ENCODE measurements around the gene LCMT1.
"Not testable (repeated sequence)": the region's sequence is repeated elsewhere in the genome, so short reads cannot be mapped to it uniquely, and the experiment has no call there.

The LCMT1 gene

DNA sequence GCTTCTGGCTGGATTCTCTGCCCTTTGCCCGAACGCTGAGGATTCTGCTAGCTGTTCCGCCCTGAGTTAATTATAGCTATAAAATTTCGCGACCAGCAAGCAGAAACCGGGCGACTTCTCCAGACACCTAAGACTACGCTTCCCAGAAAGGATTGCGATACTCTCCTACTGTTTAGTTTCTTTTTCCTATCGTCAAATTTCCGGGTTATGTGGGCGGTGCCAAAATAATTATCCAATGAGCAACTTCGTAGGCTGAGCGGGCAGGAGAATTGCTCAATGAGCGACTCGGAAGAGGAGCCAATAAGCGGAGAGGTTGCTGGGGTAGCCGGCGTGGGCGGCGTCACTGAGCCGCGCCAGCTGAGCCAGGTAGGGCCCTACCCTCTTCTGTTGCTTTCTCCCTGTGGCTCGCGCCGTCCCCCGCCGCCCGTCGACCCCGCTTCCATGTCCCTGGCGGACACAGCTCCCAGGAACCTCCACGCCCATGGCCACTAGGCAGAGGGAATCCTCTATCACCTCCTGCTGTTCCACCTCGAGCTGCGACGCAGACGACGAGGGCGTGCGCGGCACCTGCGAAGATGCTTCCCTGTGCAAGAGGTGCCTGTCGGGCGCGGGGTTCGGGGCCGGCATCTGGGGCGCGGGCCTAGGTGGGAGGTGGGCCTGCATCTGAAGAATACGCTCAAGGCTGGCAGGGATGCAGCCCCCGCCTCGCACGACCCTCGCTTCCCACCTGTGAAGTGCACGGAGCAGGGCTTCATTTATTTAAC is at the start of gene LCMT1:
Gene LCMT1, plus strand, starts transcription at position 340 of the 764 bp plus-strand sequence. Its CDS starts 142 bp downstream, at position 482.
- DNase-seq (ENCODE audit: low spot score) = peak; percentile 95

DNA sequence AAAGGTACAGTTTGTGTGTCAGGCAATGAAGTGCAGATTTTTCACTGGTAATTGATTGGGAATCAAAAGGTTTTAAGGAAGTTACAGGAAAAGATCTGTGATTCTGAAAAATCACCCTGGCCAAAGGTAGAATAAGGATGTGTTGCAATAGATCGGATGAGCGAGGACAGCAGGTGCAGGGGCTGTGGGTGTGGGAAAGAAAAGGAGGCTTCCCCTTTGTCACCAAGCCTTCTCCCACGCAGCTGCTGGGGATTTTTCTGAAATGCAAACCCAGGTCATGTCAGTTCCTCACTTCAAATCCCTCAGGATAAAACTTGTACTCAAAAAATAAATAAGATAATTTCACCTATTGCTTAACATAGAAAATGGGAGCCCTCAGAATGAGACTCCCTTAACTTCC is 48.4 kb upstream of the LCMT1 start:
- DNase-seq (ENCODE audit: low spot score) = no peak

DNA sequence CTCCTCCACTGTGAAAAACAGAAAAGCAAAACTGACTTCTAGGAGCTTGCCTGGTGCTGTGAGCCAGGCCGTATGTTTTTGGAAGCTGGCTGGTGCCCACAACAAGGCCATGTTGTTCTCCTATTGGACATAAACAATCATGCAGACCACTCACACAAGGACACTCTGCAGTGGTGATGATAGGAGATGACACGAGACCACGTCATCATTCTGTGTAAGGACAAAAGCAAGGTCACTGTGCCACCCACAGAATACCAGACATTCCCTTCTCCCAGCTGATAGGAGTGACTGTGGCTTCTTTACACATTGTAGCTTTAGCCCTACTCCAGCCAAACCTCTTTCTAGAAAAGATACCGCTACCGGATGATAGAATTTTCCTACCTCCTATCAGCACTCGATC is 47.7 kb upstream of the LCMT1 start:
- peak; percentile 43 for DNase-seq (ENCODE audit: low spot score)

DNA sequence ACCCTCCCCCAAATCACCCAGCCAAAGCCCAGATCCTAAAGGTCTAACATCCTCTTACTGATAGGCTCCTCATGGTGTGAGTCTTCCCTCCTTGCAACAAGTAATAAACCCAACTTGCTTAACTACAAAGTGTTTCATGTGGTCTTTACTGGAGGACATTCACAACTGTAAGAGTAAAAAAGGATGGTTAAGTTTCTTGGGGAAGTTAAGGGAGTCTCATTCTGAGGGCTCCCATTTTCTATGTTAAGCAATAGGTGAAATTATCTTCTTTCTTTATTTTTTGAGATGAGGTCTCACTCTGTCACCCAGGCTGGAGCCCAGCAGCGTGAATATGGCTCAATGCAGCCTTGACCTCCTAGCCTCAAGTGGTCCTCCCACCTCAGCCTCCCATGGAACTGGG is 47.3 kb upstream of the LCMT1 start:
- DNase-seq (ENCODE audit: low spot score) = not testable (repeated sequence)

DNA sequence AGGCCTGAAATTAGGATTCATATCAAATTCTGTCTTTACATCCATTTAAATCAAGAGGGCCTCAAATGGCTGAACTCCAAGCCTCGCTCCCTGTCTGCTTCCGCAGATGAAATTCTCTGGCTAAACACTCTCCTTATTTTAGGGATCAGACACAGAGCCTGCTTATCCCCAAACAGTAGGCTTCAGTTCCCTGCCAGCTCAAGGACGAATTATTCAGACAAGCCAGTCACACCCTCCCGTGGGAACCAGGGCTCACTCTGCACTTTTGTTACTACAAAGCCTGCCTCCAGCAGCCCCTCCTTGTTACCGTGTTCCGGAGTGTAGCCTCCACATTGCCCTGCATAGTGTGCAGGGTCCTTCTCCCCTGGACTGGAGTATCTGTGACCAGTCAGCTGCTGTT is 46.6 kb upstream of the LCMT1 start:
- DNase-seq (ENCODE audit: low spot score) = no peak

DNA sequence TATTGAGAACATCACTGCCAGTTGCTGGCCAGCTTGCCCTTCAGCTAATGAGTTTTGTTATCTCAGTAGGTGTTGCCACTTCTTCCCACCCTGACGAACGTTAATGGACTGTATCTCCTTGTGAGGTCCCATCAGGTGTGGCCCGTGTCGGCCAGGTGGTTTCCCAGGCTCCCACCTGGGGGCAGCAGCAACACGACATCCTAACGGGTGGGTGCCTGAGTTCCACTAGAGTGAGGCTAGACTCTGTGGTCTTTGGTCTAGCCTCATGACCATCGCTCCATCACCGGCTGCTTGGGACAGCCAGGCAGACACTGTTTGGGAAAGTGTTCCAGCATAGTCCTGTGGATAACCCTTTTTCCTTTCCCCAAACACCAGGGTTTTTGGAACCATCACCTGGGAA is 45.6 kb upstream of the LCMT1 start:
- DNase-seq (ENCODE audit: low spot score) = no peak

DNA sequence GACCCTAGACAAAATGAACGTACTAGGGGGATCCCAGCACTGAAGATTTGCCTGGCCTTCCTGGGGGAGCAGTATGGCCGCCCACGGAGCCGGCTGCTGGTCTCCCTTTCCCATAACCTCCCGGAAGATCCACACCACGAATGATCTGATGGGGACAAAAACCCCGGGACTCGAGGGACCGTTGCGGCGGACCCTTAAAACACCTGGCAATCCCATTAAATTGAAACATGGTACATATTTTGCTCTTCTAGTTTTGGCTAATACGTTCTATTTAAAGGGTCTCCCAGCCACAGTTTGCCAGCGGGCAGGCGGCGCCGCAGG is 45.2 kb upstream of the LCMT1 start:
- DNase-seq (ENCODE audit: low spot score) = no peak

DNA sequence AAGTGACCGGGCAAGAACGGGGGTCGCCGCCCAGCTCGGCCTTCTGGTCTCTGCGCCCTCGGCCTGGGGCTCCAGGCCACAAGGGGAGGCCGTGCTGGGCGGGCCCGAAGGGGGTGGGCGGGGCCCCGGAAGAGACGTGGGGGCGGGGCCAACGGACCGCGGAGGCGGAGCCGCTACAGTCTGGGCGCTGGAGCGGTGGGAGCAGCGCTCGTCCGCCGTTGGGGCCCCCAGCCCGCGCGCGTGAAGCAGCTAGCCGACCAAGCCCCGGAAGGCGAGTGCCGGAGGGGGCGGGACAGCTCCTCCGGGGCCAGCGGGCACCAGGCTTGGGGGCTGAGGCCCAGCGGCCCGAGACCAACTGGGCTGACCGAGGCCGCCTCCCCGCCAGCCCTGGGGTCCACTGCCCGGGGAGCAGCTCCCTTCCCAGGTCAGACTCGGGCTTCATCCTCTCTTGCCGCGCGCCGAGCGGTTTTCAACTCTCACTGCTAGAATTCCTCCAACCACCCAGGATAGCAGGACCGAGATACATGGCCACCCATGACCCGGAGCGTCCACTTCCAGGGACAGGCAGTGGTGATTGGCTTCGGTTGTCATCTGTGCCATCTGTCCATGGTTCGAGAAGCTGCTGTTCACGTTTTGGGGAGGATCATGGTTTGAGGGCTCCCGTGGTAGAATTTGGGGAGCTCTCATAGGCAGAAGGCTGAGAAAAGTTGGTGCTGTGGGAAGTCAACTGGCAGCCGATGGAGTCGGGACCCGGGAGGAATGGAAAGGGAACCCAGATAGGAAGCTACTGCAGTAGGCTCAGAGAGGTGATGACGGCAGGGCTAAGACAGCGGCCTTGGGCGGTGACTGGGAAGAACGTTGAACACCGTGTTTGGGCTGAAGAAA is 44.6 kb upstream of the LCMT1 start:
- DNase-seq (ENCODE audit: low spot score) = peak; percentile 97

DNA sequence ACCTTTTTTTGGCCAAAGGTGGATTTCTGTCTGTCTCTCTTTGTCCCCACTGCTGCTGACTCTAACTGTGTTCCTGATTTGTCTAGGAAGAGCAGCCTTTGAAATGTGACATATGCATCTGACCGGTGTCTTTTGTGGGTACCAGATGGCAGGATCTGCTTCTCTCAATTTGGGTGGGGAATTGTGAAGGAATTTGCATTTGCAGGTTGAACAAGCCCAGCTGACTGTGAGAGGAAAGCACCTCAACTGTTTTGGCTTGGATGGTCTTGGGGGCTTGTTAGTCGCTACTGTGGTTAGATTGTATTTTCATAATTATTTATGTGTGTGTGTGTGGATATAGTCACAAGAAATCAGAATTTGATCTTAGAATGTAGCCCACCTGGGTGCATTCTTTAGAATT is 37.7 kb upstream of the LCMT1 start:
- no peak for DNase-seq (ENCODE audit: low spot score)

DNA sequence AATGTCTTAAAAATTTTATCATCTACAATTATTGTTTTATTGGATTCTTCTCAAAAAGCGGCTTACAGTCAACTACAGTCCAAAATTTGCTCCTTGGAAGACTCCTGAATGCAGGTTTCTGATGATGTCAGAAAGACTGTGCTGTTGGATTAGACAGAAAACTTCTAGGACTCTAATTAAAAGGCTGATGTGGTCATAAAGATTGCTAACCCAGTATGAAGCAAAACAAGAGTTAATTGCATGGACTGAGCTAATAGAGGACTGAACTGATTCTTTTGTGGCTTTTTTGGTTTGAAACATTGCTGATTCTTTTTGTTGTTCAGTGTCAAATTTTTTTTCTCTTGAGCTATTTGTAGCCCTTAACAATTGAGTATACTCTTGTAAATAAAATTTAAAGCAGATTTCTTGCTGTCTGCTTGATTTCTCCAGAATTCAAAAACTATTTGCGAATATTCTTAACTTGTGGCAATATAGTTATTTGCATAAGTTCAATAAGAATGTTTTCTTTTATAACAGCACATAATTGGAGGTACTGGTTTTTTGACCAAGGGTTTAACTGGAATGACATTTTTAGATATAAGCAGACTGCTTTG is 33.1 kb upstream of the LCMT1 start:
- no peak for DNase-seq (ENCODE audit: low spot score)

DNA sequence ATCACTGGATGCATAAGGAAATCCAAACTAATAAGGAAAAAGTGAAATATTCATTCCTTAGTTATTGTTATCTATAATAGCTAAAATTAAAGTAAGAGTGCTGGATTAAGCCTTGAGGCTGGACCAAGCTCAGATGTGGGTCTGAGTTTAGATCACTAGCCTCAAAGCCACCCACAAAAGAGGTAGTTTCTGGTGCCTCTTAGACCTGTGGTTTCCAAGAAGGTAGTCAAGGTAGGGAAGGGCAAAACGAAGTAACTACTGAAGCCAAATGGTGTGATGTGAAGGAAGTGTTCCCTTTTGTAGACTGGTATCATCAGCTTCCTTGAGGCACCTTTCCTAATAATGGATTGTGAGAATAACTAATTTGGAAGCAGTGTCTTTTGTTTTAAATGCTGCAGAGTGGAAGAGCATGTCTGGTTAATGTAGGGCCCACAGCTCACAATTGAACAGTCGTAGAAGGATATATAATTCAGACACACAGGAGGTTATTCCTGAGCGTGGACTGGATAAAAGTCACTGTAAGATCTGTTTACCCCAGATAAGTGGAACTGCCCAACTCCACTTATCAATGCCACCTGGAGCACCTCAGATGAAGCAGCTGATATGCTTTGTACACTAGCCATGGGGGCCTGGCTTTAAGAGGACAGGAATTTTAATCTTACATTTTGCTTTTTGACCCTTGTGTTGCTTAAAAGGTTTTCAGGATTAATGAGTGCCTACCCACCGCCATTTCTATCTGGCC is 31.7 kb upstream of the LCMT1 start:
- DNase-seq (ENCODE audit: low spot score) = no peak

DNA sequence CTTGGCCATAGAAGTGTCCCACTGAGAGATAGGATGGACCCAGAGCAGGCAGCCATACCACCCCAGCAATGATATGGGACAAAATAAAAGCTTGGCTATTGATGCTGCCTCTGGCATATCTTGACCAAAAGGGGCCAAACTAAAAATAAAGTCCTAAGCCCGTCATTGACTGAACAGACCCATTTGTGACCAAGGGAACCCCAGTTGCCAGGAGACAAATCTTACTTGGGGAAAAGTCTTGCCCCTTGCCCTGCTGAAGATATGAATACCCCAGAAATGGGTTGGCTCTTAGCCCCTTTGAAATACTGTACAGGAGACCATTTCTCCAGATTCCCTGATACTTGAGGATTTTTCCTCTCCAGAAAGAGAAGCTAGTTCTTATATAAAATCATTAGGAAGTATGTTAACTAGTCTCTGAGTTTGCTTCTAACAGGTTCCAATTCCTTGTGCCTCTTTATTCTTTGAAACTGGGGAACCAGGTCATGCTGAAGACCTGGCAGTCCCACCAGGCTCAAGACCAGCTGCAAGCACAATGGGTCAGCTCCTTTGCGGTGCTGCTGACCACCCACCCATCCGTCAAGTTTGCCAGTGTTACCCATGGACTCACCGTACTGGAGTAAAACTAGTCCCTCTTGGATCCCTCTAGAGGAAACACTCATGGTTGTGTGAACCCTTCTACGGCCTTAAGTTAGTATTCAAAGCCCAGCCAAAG is 31.0 kb upstream of the LCMT1 start:
- DNase-seq (ENCODE audit: low spot score) = no peak

DNA sequence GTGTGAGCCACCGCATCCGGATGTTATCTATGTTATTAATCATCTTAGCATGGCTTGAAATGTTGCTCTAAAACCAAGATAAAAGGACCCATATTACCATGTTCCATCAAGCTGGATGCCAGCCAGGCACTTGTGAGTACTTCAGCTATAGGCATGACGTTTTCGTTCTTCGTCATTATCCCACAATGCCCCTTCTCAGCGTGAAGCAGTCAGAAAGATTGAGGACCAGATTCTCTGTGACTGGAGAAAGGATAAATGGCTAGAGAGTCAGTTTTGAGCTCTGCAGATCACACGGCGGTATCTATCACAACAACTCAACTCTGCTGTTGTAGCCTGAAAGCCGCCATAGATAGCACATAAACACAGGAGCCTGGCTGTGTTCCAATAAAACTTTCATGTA is 29.8 kb upstream of the LCMT1 start:
- DNase-seq (ENCODE audit: low spot score) = no peak

DNA sequence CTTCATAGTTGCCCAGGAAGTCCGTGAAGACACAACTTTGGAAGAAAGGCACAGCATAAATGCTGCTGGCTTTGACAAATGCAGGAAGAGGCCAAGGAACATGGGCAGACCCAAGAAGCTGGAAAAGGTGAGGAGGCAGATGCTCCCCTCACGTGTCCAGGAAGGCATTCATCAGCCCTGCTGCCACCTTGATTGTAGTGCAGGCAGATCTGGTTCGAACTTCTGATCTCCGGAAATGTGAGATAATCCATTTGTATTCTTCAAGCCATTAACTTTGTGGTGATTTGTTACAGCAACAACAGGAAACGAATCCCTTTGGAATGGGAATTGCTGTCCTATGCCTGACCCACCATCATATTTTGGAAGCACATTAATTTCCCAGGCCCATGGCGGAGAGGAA is 28.5 kb upstream of the LCMT1 start:
- DNase-seq (ENCODE audit: low spot score) = no peak

DNA sequence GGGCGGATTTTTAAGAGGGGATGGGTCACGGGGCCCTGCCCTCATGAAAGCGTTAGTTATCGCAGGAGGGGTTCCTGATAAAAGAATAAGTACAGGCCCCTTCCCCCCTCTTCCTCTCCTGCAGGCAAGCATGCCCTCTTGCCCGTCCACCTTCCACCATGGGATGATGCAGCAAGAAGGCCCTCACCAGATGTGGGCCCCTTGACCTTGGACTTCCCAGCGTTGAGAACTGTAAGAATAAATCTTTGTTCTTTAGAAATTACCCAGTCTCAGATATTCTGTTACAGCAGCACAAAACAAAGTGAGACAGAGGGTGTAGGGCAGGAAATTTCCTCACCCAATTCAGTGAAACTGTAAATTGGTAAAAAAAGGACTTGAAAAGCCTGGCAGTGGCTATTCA is 27.8 kb upstream of the LCMT1 start:
- DNase-seq (ENCODE audit: low spot score) = no peak

DNA sequence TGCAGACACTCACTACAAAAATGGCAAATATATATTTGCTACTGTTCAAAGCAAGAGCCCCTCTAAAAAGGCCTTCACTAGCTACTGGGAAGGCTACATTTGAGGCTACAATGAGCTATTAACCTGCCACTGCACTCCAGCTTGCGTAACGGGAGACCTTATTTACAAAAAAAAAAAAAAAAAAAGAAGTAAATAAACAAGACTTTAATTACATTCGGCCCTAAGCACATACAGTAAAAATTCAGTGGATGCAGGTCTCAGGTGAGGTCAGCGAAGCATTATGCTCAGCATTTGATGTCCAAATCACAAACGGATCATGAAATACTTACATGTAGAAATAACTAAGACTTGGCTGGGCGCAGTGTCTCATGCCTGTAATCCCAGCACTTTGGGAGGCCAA is 26.7 kb upstream of the LCMT1 start:
- DNase-seq (ENCODE audit: low spot score) = no peak

DNA sequence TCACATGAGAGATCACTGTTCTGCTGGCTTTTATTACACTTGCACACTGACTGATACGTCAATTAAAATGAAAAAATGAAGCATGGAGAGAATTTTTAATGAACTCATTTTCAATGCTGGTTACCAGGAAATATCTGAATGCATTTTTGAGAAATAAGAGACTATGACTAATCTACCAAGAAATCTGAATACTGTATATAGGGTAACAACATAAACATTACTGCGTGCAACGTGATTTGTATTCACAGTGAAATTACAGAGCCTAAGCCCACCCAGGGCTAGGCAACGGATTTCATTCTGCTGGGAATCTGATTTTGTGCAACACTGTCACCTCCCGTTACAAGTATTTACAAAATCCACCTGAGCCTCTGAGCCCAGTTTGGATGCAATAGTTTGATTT is 23.8 kb upstream of the LCMT1 start:
- DNase-seq (ENCODE audit: low spot score) = no peak

DNA sequence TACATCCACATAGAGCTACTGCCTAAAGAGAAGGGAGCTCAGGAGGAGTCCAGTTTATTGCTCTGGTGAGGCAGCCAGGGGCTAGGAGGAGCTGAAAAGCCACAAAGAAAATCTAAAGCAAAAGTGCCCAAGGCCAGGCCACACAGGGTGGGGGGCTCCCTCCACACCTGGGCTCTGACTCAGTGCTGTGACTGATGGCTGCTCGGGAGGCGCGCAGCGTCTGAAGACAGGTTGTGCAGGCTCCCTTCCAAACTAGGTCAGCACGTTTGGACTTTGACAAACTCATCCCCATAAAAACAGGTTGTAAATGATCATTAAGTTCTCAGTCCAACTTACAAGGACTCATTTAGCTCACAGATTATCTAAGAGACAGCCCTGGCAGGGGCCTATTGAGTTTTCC is 22.2 kb upstream of the LCMT1 start:
- no peak for DNase-seq (ENCODE audit: low spot score)

DNA sequence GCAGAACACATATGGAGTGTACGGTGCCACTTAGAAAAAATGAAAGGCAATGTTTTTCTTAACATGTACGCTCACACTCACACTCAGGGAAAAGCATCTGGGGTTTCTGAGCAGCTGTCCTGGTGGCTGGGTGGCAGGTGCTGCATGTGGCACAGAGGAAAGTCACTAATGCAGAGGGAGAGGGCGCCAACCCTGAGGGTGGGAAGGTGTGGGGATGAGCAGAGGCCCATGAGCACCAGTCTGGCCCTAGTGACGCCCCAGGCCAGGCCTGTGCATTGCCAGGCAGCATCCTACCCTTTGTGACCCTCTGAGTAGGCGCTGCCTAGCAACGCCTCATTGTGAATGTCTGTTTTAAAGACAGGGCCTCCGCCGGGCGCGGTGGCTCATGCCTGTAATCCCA is 19.1 kb upstream of the LCMT1 start:
- no peak for DNase-seq (ENCODE audit: low spot score)

DNA sequence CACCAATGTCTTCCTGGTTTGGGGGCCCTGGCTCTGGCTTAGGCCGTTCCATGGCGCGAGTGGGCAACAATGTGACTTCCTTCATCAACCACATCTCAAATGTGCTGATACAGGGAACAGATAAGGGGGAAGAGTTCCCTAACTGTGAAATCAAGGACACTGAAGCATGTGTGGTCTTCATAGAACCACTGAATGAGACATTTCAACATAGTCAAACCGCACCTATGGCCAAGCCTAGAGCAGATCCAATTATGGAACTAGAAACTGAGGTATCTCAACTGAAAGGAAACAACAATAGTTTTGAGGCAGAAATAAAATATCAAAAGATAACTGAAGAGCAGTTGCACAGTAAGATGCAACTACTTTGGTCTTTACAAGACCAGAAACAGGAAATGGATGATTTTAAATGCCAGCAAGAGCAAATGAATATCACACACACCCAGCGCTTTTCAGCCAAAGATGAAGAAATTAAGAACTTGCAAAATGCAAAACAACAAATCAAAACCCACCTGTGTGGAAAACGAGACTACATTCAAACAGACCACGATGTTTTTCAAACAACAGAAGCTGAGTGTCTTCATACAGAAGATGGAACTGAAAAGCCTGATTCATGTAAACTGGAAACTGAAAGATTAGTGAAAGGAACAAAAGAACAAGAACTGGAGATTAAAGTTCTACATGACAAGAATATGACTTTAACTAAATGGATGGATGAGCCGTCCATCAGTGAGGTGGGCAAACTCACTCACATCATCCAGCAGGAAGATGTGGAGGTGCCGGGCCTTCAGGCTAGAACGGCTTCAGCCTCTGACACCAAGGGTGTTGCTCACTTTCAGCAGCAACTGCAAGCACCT is 18.1 kb upstream of the LCMT1 start:
- no peak for DNase-seq (ENCODE audit: low spot score)

DNA sequence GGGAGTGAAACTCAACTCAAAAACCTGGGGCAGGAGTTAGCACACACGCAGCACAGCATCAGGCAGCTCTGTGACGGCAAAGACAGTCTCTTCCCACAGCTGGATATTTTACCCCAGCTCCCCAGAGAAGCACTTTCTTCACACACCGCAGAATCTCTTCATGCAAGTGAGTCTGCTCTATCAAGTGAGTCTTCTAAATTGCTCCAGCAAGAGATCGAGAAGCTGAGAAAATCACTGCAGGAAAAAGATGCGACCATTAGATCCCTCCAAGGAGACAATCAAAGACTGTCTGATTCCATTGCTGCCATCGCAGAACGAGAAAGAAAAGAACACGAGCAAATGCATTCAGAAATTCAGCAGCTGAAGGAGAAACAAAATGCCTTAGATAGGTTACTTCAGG is 16.9 kb upstream of the LCMT1 start:
- no peak for DNase-seq (ENCODE audit: low spot score)
